ENCODE data around the gene CEACAM3.

The CEACAM3 gene

DNA sequence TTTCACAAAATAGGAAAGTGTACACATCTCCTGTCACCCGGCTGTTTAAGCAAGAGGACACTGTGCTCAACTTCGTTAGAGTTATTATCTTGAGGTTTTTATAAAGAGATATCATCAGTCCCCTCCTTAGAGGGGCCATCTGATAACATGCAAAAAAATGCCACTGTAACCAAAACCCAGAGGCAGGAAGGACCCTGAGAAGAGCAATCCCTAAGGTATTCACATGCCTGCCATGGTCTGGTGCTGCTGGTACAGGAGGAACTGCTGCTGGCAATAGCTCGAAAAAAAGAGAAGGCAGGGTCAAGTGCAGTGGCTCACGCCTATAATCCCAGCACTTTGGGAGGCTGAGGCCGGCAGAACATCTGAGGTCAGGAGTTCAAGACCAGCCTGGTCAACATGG lies 12.8 kb upstream of the CEACAM3 start:
- H3K36me3 ChIP-seq (ENCODE audit: low read length) = no peaks in the 10 kb centered on the region
- no peak overlapping the region for H3K4me3 ChIP-seq (ENCODE audit: insufficient read depth, low read length, poor library complexity, severe bottlenecking)
- no peak for TF ChIP-seq EZH2phosphoT487 (conservative IDR thresholded peaks at IDR 0.05; ENCODE audit: low read length)
- TF ChIP-seq, protein P1, sequence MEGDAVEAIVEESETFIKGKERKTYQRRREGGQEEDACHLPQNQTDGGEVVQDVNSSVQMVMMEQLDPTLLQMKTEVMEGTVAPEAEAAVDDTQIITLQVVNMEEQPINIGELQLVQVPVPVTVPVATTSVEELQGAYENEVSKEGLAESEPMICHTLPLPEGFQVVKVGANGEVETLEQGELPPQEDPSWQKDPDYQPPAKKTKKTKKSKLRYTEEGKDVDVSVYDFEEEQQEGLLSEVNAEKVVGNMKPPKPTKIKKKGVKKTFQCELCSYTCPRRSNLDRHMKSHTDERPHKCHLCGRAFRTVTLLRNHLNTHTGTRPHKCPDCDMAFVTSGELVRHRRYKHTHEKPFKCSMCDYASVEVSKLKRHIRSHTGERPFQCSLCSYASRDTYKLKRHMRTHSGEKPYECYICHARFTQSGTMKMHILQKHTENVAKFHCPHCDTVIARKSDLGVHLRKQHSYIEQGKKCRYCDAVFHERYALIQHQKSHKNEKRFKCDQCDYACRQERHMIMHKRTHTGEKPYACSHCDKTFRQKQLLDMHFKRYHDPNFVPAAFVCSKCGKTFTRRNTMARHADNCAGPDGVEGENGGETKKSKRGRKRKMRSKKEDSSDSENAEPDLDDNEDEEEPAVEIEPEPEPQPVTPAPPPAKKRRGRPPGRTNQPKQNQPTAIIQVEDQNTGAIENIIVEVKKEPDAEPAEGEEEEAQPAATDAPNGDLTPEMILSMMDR (IDR thresholded peaks at IDR 0.05; ENCODE audit: insufficient read depth, low read length, poor library complexity, severe bottlenecking) = no peak
- no peak overlapping the region for H2AFZ ChIP-seq (ENCODE audit: low read depth, low read length, severe bottlenecking)
- no peak overlapping the region for H3K9ac ChIP-seq (ENCODE audit: low read length)
- no peaks in the 10 kb centered on the region for H3K9me3 ChIP-seq (ENCODE audit: insufficient read depth, low read length)
- H3K4me2 ChIP-seq (ENCODE audit: low read depth, low read length, poor library complexity, severe bottlenecking) = no peak overlapping the region
- H3K27me3 ChIP-seq (ENCODE audit: low read length) = no peaks in the 10 kb centered on the region
- no peaks in the 10 kb centered on the region for H3K9me2 ChIP-seq (replicated peaks; ENCODE audit: insufficient read depth, low read length)
- no peaks in the 10 kb centered on the region for H3K79me2 ChIP-seq (ENCODE audit: insufficient read depth, low read length)
- no peaks in the 10 kb centered on the region for H4K20me1 ChIP-seq (ENCODE audit: low read depth, low read length)
- no peak overlapping the region for H3K27ac ChIP-seq (ENCODE audit: low read depth, low read length)
- no peaks in the 10 kb centered on the region for H3F3A ChIP-seq (ENCODE audit: insufficient read depth)

DNA sequence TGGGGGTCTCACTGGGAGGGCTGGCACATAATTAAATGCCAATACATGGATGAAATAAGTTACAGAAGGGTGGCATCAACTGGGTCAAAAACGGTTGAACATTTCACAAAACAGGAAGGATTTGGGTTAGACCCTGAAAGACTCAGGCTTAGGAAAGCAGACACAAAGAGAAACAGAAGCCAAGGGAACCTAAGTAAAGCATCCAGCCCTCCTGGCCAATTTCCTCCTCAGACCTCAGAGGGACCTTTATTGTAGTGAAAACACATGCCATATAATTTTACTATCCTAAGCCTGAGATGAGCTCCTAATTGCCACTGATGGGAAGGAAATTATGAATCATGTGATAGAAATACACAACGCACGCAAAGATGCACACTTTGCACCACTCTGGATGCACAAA lies 12.1 kb upstream of the CEACAM3 start:
- H3K4me2 ChIP-seq (ENCODE audit: low read depth, low read length, poor library complexity, severe bottlenecking) = no peak overlapping the region
- H3K36me3 ChIP-seq (ENCODE audit: low read length) = no peaks in the 10 kb centered on the region
- no peaks in the 10 kb centered on the region for H3K9me3 ChIP-seq (ENCODE audit: insufficient read depth, low read length)
- no peak overlapping the region for H2AFZ ChIP-seq (ENCODE audit: low read depth, low read length, severe bottlenecking)
- H3F3A ChIP-seq (ENCODE audit: insufficient read depth) = no peaks in the 10 kb centered on the region
- H3K27me3 ChIP-seq (ENCODE audit: low read length) = no peaks in the 10 kb centered on the region
- no peaks in the 10 kb centered on the region for H4K20me1 ChIP-seq (ENCODE audit: low read depth, low read length)
- no peak overlapping the region for H3K4me3 ChIP-seq (ENCODE audit: insufficient read depth, low read length, poor library complexity, severe bottlenecking)
- no peaks in the 10 kb centered on the region for H3K79me2 ChIP-seq (ENCODE audit: insufficient read depth, low read length)
- no peak overlapping the region for H3K9ac ChIP-seq (ENCODE audit: low read length)
- no peak overlapping the region for H3K27ac ChIP-seq (ENCODE audit: low read depth, low read length)
- TF ChIP-seq EZH2phosphoT487 (conservative IDR thresholded peaks at IDR 0.05; ENCODE audit: low read length) = no peak
- TF ChIP-seq, protein P1 (IDR thresholded peaks at IDR 0.05; ENCODE audit: insufficient read depth, low read length, poor library complexity, severe bottlenecking) = no peak
- H3K9me2 ChIP-seq (replicated peaks; ENCODE audit: insufficient read depth, low read length) = no peaks in the 10 kb centered on the region

DNA sequence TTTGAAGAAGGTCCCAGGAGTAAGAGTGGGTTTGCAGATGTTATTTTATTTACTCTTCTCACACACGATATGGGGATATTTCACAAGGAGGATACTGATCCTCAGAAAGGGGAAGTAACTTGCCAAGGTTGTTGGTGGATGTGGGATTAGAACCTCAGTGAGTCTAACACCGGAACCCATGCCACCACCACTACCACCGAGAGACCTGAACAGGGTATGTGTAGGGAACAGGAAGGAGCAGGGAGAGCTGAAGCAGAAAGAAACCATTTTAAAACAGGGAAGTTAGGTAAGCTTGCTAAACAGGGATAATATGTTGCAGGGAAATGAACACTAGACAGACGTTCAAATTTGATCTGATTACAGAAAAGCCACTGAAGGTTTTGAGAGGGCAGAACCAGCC lies 11.6 kb upstream of the CEACAM3 start:
- Histone ChIP-seq H3F3A (ENCODE audit: insufficient read depth) (no peaks in the 10 kb centered on the region), H3K4me3 (ENCODE audit: insufficient read depth, low read length, poor library complexity, severe bottlenecking) (no peak overlapping the region), H2AFZ (ENCODE audit: low read depth, low read length, severe bottlenecking) (no peak overlapping the region), H3K4me2 (ENCODE audit: low read depth, low read length, poor library complexity, severe bottlenecking) (no peak overlapping the region), H3K79me2 (ENCODE audit: insufficient read depth, low read length) (no peaks in the 10 kb centered on the region), H3K9me2 (replicated peaks; ENCODE audit: insufficient read depth, low read length) (no peaks in the 10 kb centered on the region), H3K27ac (ENCODE audit: low read depth, low read length) (no peak overlapping the region), H3K27me3 (ENCODE audit: low read length) (no peaks in the 10 kb centered on the region), H3K36me3 (ENCODE audit: low read length) (no peaks in the 10 kb centered on the region), H4K20me1 (ENCODE audit: low read depth, low read length) (no peaks in the 10 kb centered on the region), H3K9me3 (ENCODE audit: insufficient read depth, low read length) (no peaks in the 10 kb centered on the region), H3K9ac (ENCODE audit: low read length) (no peak overlapping the region)
- TF ChIP-seq, protein P1 (IDR thresholded peaks at IDR 0.05; ENCODE audit: insufficient read depth, low read length, poor library complexity, severe bottlenecking) = no peak
- no peak for TF ChIP-seq EZH2phosphoT487 (conservative IDR thresholded peaks at IDR 0.05; ENCODE audit: low read length)

Data from SU-DHL-6 (cell line).